ENCODE data around the gene NTM.

The NTM gene

DNA sequence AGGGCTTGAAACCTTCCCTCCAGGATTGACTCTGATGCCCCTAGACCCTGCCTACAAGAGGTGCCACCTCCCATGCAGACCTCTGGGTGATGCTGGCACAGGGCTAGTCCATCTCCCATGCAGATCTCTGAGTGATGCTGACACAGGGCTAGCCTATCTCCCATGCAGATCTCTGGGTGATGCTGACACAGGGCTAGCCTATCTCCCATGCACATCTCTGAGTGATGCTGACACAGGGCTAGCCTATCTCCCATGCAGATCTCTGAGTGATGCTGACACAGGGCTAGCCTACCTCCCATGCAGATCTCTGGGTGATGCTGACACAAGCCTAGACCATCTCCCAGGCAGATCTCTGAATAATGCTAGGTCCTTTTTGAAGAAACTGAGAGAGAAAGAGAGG, 321.7 kb downstream of the NTM start:
- H3K36me3 Mint-ChIP-seq (ENCODE audit: insufficient read depth) = no peaks in the 10 kb centered on the region
- no peak overlapping the region for H3K4me3 Mint-ChIP-seq
- DNase-seq (ENCODE audit: low spot score in 2 of 2) (no peak), ATAC-seq (replicated peaks; ENCODE audit: extremely low read depth, poor library complexity, severe bottlenecking) (no peak)
- H3K27me3 Mint-ChIP-seq = peaks cover 35% of the 10 kb centered on the region
- H3K4me1 Mint-ChIP-seq = peaks cover 6% of the 10 kb centered on the region
- H3K27ac Mint-ChIP-seq (ENCODE audit: low read depth) = no peak overlapping the region
- peaks cover 9% of the 10 kb centered on the region for H3K9me3 Mint-ChIP-seq

DNA sequence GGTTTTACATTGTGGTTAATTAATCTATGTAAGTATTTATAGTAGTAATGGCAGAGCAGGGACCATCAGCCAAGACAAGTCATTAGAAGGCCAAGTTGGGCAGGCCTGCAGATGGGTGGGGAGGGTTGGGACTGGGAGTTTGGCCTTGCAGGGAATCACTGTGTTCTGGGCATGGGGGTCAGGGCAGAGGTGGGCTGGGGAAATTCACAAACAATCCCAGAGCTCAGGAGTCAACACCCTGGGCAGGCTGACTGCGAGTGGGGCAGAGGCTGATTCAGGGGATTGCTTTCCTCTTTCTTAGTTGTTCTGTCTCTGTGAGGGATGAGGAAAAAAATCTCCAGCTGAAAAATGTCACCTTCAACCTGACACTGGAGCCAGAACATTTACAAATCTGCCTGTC, 322.5 kb downstream of the NTM start:
- Mint-ChIP-seq H3K27ac (ENCODE audit: low read depth) (no peak overlapping the region), H3K4me1 (peaks cover 6% of the 10 kb centered on the region), H3K9me3 (peaks cover 9% of the 10 kb centered on the region), H3K27me3 (peaks cover 35% of the 10 kb centered on the region), H3K36me3 (ENCODE audit: insufficient read depth) (no peaks in the 10 kb centered on the region), H3K4me3 (no peak overlapping the region)
- ATAC-seq (replicated peaks; ENCODE audit: extremely low read depth, poor library complexity, severe bottlenecking) (no peak), DNase-seq (ENCODE audit: low spot score in 2 of 2) (no peak)

DNA sequence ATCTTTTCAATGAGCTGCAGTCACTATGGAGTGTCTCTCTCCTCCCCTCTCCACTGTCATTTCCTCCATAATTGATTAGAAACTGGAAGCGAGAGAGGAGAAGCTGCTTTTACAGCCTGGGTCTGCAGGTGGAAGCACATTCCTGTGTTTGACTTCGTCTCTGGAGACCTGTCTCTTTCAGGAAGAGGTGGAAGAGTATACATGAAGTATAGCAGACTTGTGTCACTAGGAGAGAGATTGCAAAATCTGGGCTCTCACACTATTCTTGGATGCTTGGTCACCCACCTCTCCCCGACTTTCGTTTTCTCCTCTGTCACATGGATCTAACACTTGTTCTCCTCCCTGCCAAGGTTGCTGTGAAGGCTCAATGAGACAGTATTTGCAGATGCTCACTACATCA, 323.3 kb downstream of the NTM start:
- H3K4me1 Mint-ChIP-seq = peaks cover 6% of the 10 kb centered on the region
- H3K9me3 Mint-ChIP-seq = peaks cover 9% of the 10 kb centered on the region
- ATAC-seq (replicated peaks; ENCODE audit: extremely low read depth, poor library complexity, severe bottlenecking) = no peak
- no peak overlapping the region for H3K27ac Mint-ChIP-seq (ENCODE audit: low read depth)
- no peak for DNase-seq (ENCODE audit: low spot score in 2 of 2)
- no peaks in the 10 kb centered on the region for H3K36me3 Mint-ChIP-seq (ENCODE audit: insufficient read depth)
- peaks cover 35% of the 10 kb centered on the region for H3K27me3 Mint-ChIP-seq
- no peak overlapping the region for H3K4me3 Mint-ChIP-seq

DNA sequence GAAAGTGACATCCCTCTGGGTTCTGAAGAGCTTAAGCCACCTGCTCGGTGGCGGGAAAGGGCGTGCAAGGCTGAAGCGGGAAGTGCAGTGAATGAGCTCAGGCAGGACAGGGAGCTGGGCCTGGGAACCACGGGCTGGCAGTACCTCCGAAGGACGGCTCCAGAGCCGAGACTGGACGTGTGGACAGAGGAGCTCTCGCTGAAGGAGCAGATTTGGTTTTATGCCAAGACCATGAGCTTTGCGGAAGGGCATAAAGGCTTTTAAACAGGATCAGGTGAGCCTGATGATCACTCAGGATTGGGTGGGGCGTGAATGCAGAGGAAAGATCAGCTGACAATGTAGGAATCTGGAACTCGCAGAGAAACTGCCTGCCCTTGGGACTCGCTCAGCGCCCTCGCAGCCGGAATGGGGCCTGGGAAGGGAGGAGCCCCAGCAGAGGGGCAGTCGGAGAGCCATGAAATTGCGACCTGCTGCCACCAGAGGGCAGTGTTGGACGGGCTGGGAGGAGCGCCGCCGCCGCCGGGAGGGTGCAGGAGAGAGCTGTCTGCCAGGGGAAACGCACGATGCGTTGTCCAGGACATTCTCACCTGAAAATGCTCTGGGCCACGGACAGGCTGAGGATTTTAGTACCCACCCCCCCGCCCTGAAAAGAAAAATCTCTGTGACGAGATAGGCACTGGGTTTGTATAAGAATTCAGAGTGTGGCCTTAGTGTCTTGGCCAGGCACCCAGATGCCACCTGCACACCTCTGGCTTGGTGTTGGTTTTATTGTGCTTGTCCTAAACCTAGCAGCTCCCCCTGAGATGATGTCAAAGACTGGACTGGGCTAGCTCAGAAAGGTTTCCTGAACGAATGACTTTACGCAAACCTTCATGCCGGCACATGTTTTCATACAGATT, 324.4 kb downstream of the NTM start:
- Mint-ChIP-seq H3K4me3 (no peak overlapping the region), H3K4me1 (peaks cover 6% of the 10 kb centered on the region), H3K27me3 (peaks cover 31% of the 10 kb centered on the region), H3K36me3 (ENCODE audit: insufficient read depth) (no peaks in the 10 kb centered on the region), H3K27ac (ENCODE audit: low read depth) (peak overlapping the region; percentile 69), H3K9me3 (peaks cover 8% of the 10 kb centered on the region)
- ATAC-seq (replicated peaks; ENCODE audit: extremely low read depth, poor library complexity, severe bottlenecking) (peak; percentile 28), DNase-seq (ENCODE audit: low spot score in 2 of 2) (no peak)

DNA sequence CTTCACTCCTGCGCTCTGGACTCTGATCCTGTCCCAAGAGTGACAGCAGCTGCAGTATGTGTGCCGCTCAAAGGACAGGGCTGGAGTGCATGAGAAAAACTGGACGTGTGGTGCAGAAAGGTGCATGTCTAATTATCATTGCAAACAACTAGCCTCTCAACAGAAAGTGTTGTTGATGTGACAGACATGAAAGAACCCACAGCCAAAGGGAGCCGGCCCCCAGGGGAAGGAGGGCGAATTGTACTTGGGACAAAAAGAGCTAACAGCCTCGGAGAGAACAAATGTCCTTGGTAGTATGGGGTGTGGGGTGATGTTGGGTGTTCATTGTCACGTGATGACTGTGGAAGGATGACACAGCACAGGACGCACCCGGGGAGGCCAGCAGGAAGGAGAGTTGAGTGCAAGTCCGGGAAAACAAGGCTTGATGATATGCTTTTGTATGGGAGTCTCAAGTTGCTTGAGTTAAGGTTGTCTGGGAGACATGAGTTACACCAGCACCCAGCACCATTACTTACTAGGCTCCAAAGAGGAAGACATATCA, 325.5 kb downstream of the NTM start:
- Mint-ChIP-seq H3K27me3 (peaks cover 23% of the 10 kb centered on the region), H3K36me3 (ENCODE audit: insufficient read depth) (no peaks in the 10 kb centered on the region), H3K4me1 (peaks cover 6% of the 10 kb centered on the region), H3K27ac (ENCODE audit: low read depth) (no peak overlapping the region), H3K4me3 (no peak overlapping the region), H3K9me3 (no peaks in the 10 kb centered on the region)
- ATAC-seq (replicated peaks; ENCODE audit: extremely low read depth, poor library complexity, severe bottlenecking) (no peak), DNase-seq (ENCODE audit: low spot score in 2 of 2) (no peak)

DNA sequence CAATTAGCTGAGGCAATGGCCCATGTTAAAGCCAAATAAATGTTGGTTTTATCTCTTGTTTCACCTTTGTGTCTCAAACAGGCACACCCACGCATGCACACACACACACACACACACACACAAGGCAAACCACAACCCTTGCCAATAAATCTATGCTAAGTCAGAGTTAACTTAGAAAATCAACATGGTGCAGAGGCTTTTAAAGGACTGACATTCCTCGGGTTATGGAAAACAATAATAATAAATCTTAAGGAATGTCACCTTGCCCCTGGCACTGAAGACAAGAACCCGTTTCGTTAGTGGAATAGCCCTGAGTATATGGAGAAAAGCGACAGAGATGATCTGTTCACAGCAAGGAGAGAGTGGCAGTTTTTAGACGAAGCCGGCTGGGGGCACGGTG, 326.3 kb downstream of the NTM start:
- no peaks in the 10 kb centered on the region for H3K36me3 Mint-ChIP-seq (ENCODE audit: insufficient read depth)
- no peak overlapping the region for H3K4me3 Mint-ChIP-seq

DNA sequence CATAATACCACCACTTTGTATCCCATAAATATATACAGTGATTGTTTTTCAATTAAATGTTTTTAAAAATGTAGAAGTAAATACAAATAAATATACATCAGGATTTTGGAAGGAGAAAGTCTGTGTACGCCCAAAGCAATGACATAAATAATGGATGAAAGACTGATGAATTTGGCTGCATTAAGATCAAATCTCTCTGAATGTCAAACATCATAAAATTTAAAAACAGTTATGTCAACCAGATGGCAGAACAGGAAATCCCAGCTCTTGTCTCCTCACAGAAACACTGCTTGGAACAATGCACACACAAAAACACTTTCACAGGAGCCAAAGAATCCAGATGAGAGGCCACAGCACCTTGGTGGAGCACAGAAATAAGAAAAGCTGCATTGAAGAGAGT, 332.9 kb downstream of the NTM start:
- H3K4me3 Mint-ChIP-seq = no peak overlapping the region
- no peak for DNase-seq (ENCODE audit: low spot score in 2 of 2)
- H3K27ac Mint-ChIP-seq (ENCODE audit: low read depth) = no peak overlapping the region
- no peaks in the 10 kb centered on the region for H3K27me3 Mint-ChIP-seq
- no peak for ATAC-seq (replicated peaks; ENCODE audit: extremely low read depth, poor library complexity, severe bottlenecking)
- H3K4me1 Mint-ChIP-seq = no peaks in the 10 kb centered on the region
- H3K36me3 Mint-ChIP-seq (ENCODE audit: insufficient read depth) = no peaks in the 10 kb centered on the region
- H3K9me3 Mint-ChIP-seq = peaks cover 17% of the 10 kb centered on the region

More for the DNA sequence above, 326.3 kb downstream of the NTM start:
- Mint-ChIP-seq H3K27me3 (peaks cover 23% of the 10 kb centered on the region), H3K9me3 (no peaks in the 10 kb centered on the region), H3K27ac (ENCODE audit: low read depth) (no peak overlapping the region), H3K4me1 (peaks cover 6% of the 10 kb centered on the region)
- ATAC-seq (replicated peaks; ENCODE audit: extremely low read depth, poor library complexity, severe bottlenecking) (no peak), DNase-seq (ENCODE audit: low spot score in 2 of 2) (no peak)

DNA sequence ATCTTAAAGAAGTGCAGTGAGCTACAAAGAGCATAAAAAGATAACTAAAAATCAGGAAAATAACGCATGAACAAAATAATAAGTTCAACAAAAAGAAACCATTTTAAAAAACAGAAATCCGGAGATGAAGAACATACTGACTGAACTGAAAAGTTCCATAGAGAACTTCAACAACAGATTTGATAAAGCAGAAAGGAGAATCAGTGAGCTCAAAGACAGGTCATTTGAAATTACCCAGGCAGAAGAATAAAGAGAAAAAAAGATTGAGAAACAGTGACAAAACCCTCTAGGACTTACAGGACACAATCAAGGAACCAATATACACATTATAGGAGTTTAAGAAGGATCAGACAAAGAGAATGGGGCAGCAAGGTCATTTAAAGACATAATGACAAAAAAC, 334.3 kb downstream of the NTM start:
- no peaks in the 10 kb centered on the region for H3K4me1 Mint-ChIP-seq
- no peaks in the 10 kb centered on the region for H3K27me3 Mint-ChIP-seq
- ATAC-seq (replicated peaks; ENCODE audit: extremely low read depth, poor library complexity, severe bottlenecking) = no peak
- peaks cover 20% of the 10 kb centered on the region for H3K9me3 Mint-ChIP-seq
- no peak for DNase-seq (ENCODE audit: low spot score in 2 of 2)
- H3K4me3 Mint-ChIP-seq = no peak overlapping the region
- H3K27ac Mint-ChIP-seq (ENCODE audit: low read depth) = no peak overlapping the region
- H3K36me3 Mint-ChIP-seq (ENCODE audit: insufficient read depth) = no peaks in the 10 kb centered on the region

DNA sequence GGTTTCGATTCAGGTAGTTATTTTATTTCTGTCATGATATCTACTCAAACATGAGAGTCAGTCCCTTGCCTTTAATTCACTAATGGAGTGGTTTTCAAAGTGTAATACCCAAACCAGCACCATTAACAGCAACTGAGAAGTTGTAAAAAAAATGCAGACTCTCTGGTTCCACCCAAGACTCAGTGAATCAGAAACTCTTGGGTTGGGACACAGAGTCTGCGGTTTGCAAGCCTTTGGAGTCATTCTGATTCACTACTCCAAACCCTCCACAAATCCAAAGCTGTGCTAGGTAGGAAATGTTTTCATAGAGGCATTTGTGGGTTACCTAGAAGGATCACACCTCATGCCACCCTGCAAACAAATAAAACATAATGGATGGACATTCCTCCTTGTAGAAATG, 340.1 kb downstream of the NTM start:
- H3K27me3 Mint-ChIP-seq = no peaks in the 10 kb centered on the region
- H3K4me3 Mint-ChIP-seq = no peak overlapping the region
- ATAC-seq (replicated peaks; ENCODE audit: extremely low read depth, poor library complexity, severe bottlenecking) (no peak), DNase-seq (ENCODE audit: low spot score in 2 of 2) (no peak)
- peaks cover 12% of the 10 kb centered on the region for H3K9me3 Mint-ChIP-seq
- no peaks in the 10 kb centered on the region for H3K36me3 Mint-ChIP-seq (ENCODE audit: insufficient read depth)
- no peaks in the 10 kb centered on the region for H3K4me1 Mint-ChIP-seq
- H3K27ac Mint-ChIP-seq (ENCODE audit: low read depth) = no peak overlapping the region

DNA sequence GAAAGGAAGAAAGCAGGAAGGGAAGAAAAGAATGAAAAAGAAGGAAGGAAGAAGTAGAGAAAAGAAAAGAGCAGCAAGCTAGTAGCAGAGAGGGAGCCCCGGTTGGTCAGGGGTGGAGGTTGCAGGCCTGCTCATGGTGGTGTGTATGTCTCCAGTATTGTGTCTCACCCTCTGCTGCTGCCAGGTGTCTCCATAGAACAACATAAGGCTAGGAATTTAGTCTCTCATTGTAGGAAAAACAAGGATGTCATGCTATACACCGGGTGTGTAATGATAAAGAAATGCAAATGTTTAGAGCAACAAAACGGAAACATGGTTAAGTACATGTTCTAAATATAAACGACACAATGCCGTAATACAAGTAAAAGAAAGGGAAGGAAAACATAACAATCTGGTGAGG, 342.5 kb downstream of the NTM start:
- no peaks in the 10 kb centered on the region for H3K27me3 Mint-ChIP-seq
- H3K9me3 Mint-ChIP-seq = peaks cover 12% of the 10 kb centered on the region
- no peak overlapping the region for H3K4me3 Mint-ChIP-seq
- H3K27ac Mint-ChIP-seq (ENCODE audit: low read depth) = no peak overlapping the region
- ATAC-seq (replicated peaks; ENCODE audit: extremely low read depth, poor library complexity, severe bottlenecking) (no peak), DNase-seq (ENCODE audit: low spot score in 2 of 2) (no peak)
- H3K36me3 Mint-ChIP-seq (ENCODE audit: insufficient read depth) = no peaks in the 10 kb centered on the region
- no peaks in the 10 kb centered on the region for H3K4me1 Mint-ChIP-seq

DNA sequence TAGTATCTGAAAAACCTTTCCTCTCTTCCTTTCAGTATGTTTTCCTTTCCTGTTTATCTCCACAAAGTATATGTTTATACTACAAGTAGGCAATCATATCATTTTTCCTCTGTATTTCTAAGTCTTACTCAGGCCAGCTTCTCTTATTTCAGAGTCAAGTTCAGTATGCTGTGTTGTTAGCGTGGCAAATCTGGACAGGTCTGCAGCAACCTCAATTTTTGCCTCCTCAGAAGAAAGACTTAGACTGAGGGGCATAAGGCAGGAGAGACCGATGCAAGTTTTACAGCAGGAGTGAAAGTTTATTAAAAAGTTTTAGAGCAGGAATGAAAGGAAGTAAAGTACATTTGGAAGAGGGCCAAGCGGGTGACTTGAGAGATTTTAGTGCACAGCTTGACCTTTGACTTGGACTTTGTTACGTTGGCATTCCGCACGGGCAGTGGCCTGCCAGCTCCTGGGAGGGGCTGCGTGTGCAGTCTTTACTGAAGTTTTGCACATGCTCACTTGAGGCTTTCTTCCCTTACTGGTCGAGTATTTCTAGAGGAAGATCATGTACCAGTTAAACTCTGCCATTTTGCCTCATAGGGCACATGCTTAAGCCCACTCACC, 343.2 kb downstream of the NTM start:
- Mint-ChIP-seq H3K9me3 (peaks cover 14% of the 10 kb centered on the region), H3K4me3 (no peak overlapping the region), H3K36me3 (ENCODE audit: insufficient read depth) (no peaks in the 10 kb centered on the region), H3K27me3 (no peaks in the 10 kb centered on the region), H3K27ac (ENCODE audit: low read depth) (no peak overlapping the region), H3K4me1 (no peaks in the 10 kb centered on the region)
- DNase-seq (ENCODE audit: low spot score in 2 of 2) (no peak), ATAC-seq (replicated peaks; ENCODE audit: extremely low read depth, poor library complexity, severe bottlenecking) (no peak)

DNA sequence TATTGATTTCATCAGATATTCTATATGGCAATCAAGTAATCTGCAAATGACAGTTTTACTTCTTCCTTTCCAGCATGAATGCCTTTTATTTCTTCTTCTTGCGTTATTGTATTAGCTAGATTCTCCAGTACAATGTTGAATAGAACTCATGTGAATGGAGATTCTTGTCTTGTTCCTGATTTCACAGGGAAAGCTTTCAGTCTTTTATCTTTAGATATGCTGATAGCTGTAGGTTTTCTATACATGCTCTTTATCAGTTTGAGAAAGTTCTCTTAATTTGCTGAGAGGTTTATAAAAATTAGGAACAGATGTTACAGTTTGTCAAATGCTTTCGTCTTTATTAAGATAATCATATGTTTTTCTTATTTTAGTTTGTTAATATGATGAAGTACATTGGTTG, 347.2 kb downstream of the NTM start:
- ATAC-seq (replicated peaks; ENCODE audit: extremely low read depth, poor library complexity, severe bottlenecking) = no peak
- H3K36me3 Mint-ChIP-seq (ENCODE audit: insufficient read depth) = no peaks in the 10 kb centered on the region
- no peak overlapping the region for H3K27ac Mint-ChIP-seq (ENCODE audit: low read depth)
- peaks cover 19% of the 10 kb centered on the region for H3K9me3 Mint-ChIP-seq
- H3K4me3 Mint-ChIP-seq = no peak overlapping the region
- H3K4me1 Mint-ChIP-seq = no peaks in the 10 kb centered on the region
- DNase-seq (ENCODE audit: low spot score in 2 of 2) = no peak
- H3K27me3 Mint-ChIP-seq = no peaks in the 10 kb centered on the region

DNA sequence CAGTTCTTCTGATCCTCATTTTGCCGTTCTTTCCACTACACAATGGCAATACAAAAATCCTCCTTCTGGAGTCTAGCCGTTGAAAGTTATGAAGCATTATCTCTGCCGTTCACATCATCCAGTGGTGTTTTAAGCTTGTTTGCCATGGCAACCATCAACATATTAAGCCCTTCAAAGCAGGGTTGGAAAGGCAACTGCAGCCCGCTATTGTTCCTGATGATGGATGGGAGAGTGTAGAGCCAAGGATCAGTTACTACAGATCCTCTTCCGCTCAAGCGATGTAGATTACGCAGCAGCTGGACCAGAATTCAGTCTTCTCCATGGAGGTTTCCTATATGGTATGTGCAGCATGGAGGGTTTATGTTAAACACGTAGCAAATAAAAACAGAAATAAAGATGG, 352.7 kb downstream of the NTM start:
- Mint-ChIP-seq H3K4me1 (no peaks in the 10 kb centered on the region), H3K36me3 (ENCODE audit: insufficient read depth) (no peaks in the 10 kb centered on the region), H3K4me3 (no peak overlapping the region), H3K27me3 (no peaks in the 10 kb centered on the region), H3K27ac (ENCODE audit: low read depth) (no peak overlapping the region), H3K9me3 (peaks cover 20% of the 10 kb centered on the region)
- DNase-seq (ENCODE audit: low spot score in 2 of 2) = no peak
- ATAC-seq (replicated peaks; ENCODE audit: extremely low read depth, poor library complexity, severe bottlenecking) = no peak

Measured in central memory CD8-positive, alpha-beta T cell (primary cell).